ENCODE data around the gene NF1.

Gene NF1

DNA sequence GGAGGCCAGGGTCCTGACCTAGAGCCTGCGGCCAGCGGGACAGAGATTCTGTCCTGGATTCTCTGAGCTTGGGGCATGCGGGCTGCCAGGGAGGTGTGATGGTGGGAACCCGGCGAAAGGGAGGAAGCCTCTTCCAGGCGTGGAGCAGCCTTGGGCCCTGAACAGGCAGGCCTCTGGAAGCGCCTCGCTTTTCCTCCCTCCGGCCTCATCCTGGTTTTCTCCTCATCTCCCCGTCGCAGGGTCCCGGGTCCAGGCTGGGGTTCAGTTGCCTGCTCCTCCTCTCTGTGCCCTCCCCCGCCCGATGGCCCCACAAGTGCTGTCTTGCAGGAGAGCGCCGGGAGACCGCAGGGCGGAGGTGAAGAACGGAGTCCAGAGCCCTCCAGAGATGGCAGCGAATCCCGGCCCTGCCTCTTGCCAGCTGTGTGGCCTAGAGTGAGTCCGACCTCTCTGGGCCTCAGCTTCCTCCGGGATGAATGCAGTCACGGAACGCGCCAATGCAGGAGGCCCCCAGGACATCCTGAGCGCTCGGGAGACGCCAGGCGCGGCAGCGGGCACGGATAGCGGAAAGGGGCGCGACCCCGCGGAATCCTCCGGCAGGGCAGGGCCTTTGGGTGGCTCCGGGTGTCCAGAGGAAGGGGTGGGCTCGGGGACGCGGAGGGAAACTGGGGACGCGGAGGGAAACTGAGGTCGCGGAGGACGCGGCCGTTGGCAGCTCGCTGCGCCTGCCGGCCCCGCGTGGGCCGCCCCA, 296.1 kb downstream of the NF1 start:
- peaks cover 17% of the 10 kb centered on the region for H3K27me3 ChIP-seq (replicated peaks; ENCODE audit: control insufficient read depth, insufficient read depth, low read length, poor library complexity, severe bottlenecking)
- H3K27ac ChIP-seq (ENCODE audit: insufficient read depth, low read length, poor library complexity, severe bottlenecking) = no peak overlapping the region
- H3K9me3 ChIP-seq (ENCODE audit: control insufficient read depth, low read length) = no peaks in the 10 kb centered on the region
- no peaks in the 10 kb centered on the region for H3K36me3 ChIP-seq (ENCODE audit: control insufficient read depth, insufficient read depth, low read length)
- DNase-seq = no peak
- peak overlapping the region; percentile 39 for H3K4me3 ChIP-seq (ENCODE audit: insufficient read depth, low read depth, low read length, poor library complexity, severe bottlenecking)
- peaks cover 5% of the 10 kb centered on the region for H3K4me1 ChIP-seq (ENCODE audit: control insufficient read depth, insufficient read depth, low read length, poor library complexity, severe bottlenecking)

GRCh38 chr17:31391496-31391949, 296.7 kb downstream of the NF1 start, which contains the start of gene RAB11FIP4:
RAB11FIP4 (plus strand) TSS chr17:31391675; CDS start chr17:31391853, 178 bp downstream.
- Histone ChIP-seq H3K9me3 (ENCODE audit: control insufficient read depth, low read length) (no peaks in the 10 kb centered on the region), H3K4me3 (ENCODE audit: insufficient read depth, low read depth, low read length, poor library complexity, severe bottlenecking) (peak within 1 kb of the TSS; percentile 39), H3K27ac (ENCODE audit: insufficient read depth, low read length, poor library complexity, severe bottlenecking) (no peak within 1 kb of the TSS), H3K36me3 (ENCODE audit: control insufficient read depth, insufficient read depth, low read length) (no peaks in the 10 kb centered on the region), H3K27me3 (replicated peaks; ENCODE audit: control insufficient read depth, insufficient read depth, low read length, poor library complexity, severe bottlenecking) (peaks cover 17% of the 10 kb centered on the region), H3K4me1 (ENCODE audit: control insufficient read depth, insufficient read depth, low read length, poor library complexity, severe bottlenecking) (peaks cover 5% of the 10 kb centered on the region)
- DNase-seq = no peak

DNA sequence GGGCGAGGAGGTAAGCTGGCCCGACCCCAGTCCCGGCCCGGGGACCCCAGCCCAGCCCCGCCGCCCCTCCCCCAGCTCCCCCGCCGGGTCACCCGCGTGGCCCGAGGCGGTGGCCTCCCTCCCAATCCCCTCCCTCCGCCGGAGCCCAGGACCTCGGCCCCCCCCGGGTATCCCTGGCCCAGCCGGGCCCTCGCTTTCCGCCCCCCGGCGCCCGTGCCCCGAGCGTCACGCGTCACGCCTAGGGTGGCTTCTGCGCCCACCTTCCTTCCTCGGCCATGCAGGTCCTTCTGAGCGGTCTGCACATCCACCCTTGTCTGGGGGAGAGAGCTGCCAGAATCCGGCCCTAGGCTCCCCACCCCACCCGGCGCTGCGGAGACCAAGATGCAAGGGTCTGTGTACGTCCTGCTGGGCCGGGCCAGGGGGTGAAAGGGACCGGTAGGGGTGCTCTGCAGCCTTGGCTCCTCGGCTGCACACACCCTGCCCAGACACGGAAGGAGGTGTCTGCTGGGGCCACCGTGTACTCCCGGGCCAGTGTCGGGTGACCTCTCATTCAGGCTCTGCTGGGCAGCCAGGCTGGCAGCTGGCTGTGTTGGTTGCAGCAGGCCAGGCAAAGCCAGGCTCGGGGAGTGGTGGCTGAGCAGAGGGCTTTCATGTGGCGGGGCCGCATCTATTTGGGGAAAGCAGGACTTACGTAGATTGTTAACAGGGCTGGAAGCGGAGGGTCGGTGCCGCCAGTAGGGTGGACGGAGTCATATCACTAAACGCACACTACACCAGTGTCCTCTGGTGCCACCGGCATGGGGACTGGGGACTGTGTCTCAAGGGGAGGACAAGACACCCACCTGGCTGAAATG, 297.5 kb downstream of the NF1 start:
- H3K4me1 ChIP-seq (ENCODE audit: control insufficient read depth, insufficient read depth, low read length, poor library complexity, severe bottlenecking) = peaks cover 5% of the 10 kb centered on the region
- no peak overlapping the region for H3K27ac ChIP-seq (ENCODE audit: insufficient read depth, low read length, poor library complexity, severe bottlenecking)
- H3K9me3 ChIP-seq (ENCODE audit: control insufficient read depth, low read length) = no peaks in the 10 kb centered on the region
- peaks cover 17% of the 10 kb centered on the region for H3K27me3 ChIP-seq (replicated peaks; ENCODE audit: control insufficient read depth, insufficient read depth, low read length, poor library complexity, severe bottlenecking)
- peak overlapping the region; percentile 25 for H3K4me3 ChIP-seq (ENCODE audit: insufficient read depth, low read depth, low read length, poor library complexity, severe bottlenecking)
- no peaks in the 10 kb centered on the region for H3K36me3 ChIP-seq (ENCODE audit: control insufficient read depth, insufficient read depth, low read length)
- DNase-seq = no peak

- H3K9me3 ChIP-seq (ENCODE audit: control insufficient read depth, low read length) = no peaks in the 10 kb centered on the region
- no peak overlapping the region for H3K4me3 ChIP-seq (ENCODE audit: insufficient read depth, low read depth, low read length, poor library complexity, severe bottlenecking)
- no peak overlapping the region for H3K27ac ChIP-seq (ENCODE audit: insufficient read depth, low read length, poor library complexity, severe bottlenecking)
- no peak for DNase-seq
- H3K4me1 ChIP-seq (ENCODE audit: control insufficient read depth, insufficient read depth, low read length, poor library complexity, severe bottlenecking) = peaks cover 5% of the 10 kb centered on the region
- no peaks in the 10 kb centered on the region for H3K36me3 ChIP-seq (ENCODE audit: control insufficient read depth, insufficient read depth, low read length)
- H3K27me3 ChIP-seq (replicated peaks; ENCODE audit: control insufficient read depth, insufficient read depth, low read length, poor library complexity, severe bottlenecking) = peaks cover 17% of the 10 kb centered on the region
These were observed 298.3 kb downstream of the NF1 start for GRCh38 chr17:31392856-31393748.

DNA sequence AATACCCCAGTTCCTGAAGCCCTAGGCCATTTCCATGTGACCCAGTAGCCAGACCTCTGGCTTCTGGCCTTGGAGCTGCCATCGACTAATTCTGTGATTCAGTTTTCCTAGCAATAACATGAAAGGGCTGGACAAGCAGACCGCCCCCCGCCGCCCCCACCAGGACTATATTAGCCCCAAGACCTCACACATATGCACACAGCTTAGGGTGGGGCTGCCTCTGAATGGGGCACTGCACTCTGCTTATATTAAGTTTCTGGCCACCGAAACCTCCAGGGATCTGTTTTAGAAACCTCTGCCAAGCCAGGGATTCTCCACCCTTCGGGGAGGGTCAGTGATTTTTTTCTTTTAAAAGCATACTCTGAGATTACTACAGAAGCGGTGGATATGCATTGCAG, 299.0 kb downstream of the NF1 start:
- Histone ChIP-seq H3K4me3 (ENCODE audit: insufficient read depth, low read depth, low read length, poor library complexity, severe bottlenecking) (no peak overlapping the region), H3K4me1 (ENCODE audit: control insufficient read depth, insufficient read depth, low read length, poor library complexity, severe bottlenecking) (peaks cover 5% of the 10 kb centered on the region), H3K9me3 (ENCODE audit: control insufficient read depth, low read length) (no peaks in the 10 kb centered on the region), H3K27me3 (replicated peaks; ENCODE audit: control insufficient read depth, insufficient read depth, low read length, poor library complexity, severe bottlenecking) (peaks cover 17% of the 10 kb centered on the region), H3K27ac (ENCODE audit: insufficient read depth, low read length, poor library complexity, severe bottlenecking) (no peak overlapping the region), H3K36me3 (ENCODE audit: control insufficient read depth, insufficient read depth, low read length) (no peaks in the 10 kb centered on the region)
- no peak for DNase-seq

- Histone ChIP-seq H3K27me3 (replicated peaks; ENCODE audit: control insufficient read depth, insufficient read depth, low read length, poor library complexity, severe bottlenecking) (peaks cover 17% of the 10 kb centered on the region), H3K4me1 (ENCODE audit: control insufficient read depth, insufficient read depth, low read length, poor library complexity, severe bottlenecking) (peaks cover 5% of the 10 kb centered on the region), H3K9me3 (ENCODE audit: control insufficient read depth, low read length) (no peaks in the 10 kb centered on the region), H3K27ac (ENCODE audit: insufficient read depth, low read length, poor library complexity, severe bottlenecking) (no peak overlapping the region), H3K4me3 (ENCODE audit: insufficient read depth, low read depth, low read length, poor library complexity, severe bottlenecking) (no peak overlapping the region), H3K36me3 (ENCODE audit: control insufficient read depth, insufficient read depth, low read length) (no peaks in the 10 kb centered on the region)
- no peak for DNase-seq
These were observed 299.8 kb downstream of the NF1 start for GRCh38 chr17:31394544-31394943.

GRCh38 chr17:31397256-31397939, 302.6 kb downstream of the NF1 start:
- no peak for DNase-seq
- H3K27me3 ChIP-seq (replicated peaks; ENCODE audit: control insufficient read depth, insufficient read depth, low read length, poor library complexity, severe bottlenecking) = peaks cover 10% of the 10 kb centered on the region
- no peak overlapping the region for H3K4me3 ChIP-seq (ENCODE audit: insufficient read depth, low read depth, low read length, poor library complexity, severe bottlenecking)
- no peak overlapping the region for H3K27ac ChIP-seq (ENCODE audit: insufficient read depth, low read length, poor library complexity, severe bottlenecking)
- no peaks in the 10 kb centered on the region for H3K4me1 ChIP-seq (ENCODE audit: control insufficient read depth, insufficient read depth, low read length, poor library complexity, severe bottlenecking)
- H3K9me3 ChIP-seq (ENCODE audit: control insufficient read depth, low read length) = no peaks in the 10 kb centered on the region
- H3K36me3 ChIP-seq (ENCODE audit: control insufficient read depth, insufficient read depth, low read length) = no peaks in the 10 kb centered on the region

GRCh38 chr17:31398381-31399311, 303.9 kb downstream of the NF1 start:
- no peak for DNase-seq

More at GRCh38 chr17:31398381-31399311, 303.9 kb downstream of the NF1 start:
- Histone ChIP-seq H3K36me3 (ENCODE audit: control insufficient read depth, insufficient read depth, low read length) (no peaks in the 10 kb centered on the region), H3K9me3 (ENCODE audit: control insufficient read depth, low read length) (no peaks in the 10 kb centered on the region), H3K27ac (ENCODE audit: insufficient read depth, low read length, poor library complexity, severe bottlenecking) (no peak overlapping the region), H3K27me3 (replicated peaks; ENCODE audit: control insufficient read depth, insufficient read depth, low read length, poor library complexity, severe bottlenecking) (peaks cover 2% of the 10 kb centered on the region), H3K4me3 (ENCODE audit: insufficient read depth, low read depth, low read length, poor library complexity, severe bottlenecking) (no peak overlapping the region), H3K4me1 (ENCODE audit: control insufficient read depth, insufficient read depth, low read length, poor library complexity, severe bottlenecking) (no peaks in the 10 kb centered on the region)
